ENCODE data around the gene BMPER.

Gene BMPER

DNA sequence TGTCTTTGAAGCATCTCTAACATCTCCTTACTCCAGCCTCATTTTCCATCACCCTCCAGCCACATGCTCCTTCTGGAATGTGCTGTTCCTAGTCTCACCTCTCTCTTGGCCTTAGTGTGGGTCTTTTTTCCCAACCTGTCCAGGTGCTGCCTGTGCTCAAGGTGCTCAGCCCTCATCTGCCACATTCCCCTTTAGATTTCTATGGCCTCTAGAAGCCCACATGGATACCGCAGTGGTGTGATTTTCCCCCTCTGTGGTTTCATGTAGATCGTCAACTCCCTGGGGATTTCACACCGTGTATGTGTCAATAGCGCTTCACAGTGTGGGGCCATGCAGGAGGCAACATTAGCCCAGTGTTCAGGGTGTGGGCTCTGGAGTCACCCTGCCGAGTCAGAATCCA, 32.5 kb downstream of the BMPER start:
- Histone ChIP-seq H3K9ac (ENCODE audit: low read depth in 1 of 2, low read length in 2 of 2) (no peak overlapping the region), H3K36me3 (ENCODE audit: control insufficient read depth in 1 of 2, insufficient read depth in 2 of 2, low read length in 2 of 2) (no peaks in the 10 kb centered on the region), H3K4me3 (ENCODE audit: low read depth in 1 of 2, low read length in 2 of 2) (no peak overlapping the region), H3K27me3 (ENCODE audit: control insufficient read depth in 1 of 2, insufficient read depth in 2 of 2, low read length in 2 of 2) (no peaks in the 10 kb centered on the region), H3K4me1 (ENCODE audit: control insufficient read depth in 1 of 2, insufficient read depth in 2 of 2, low read length in 2 of 2) (no peaks in the 10 kb centered on the region), H3K27ac (ENCODE audit: low read depth, low read length) (no peak overlapping the region), H3K9me3 (ENCODE audit: control insufficient read depth in 1 of 2, low read length in 2 of 2) (no peaks in the 10 kb centered on the region)

DNA sequence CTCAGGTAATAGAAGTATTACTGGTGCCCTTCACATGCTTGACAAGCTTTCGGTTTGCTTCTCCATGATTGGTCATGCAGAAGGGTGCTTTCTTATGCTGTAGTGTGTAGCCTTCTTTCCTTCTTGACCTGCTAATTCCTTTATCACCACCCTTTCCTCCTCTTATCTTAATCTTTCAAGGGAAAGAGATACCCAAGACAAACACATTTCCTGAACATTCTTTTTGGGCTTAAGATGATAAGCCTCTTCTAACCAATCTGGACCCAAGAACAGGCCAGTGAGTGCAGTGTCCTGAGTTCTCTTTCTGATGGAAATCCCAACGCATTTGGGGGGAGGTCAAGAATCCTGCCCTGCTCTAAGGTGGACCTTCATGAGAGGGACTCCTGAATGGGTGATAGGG, 33.8 kb downstream of the BMPER start:
- Histone ChIP-seq H3K4me3 (ENCODE audit: low read depth in 1 of 2, low read length in 2 of 2) (no peak overlapping the region), H3K4me1 (ENCODE audit: control insufficient read depth in 1 of 2, insufficient read depth in 2 of 2, low read length in 2 of 2) (no peaks in the 10 kb centered on the region)

DNA sequence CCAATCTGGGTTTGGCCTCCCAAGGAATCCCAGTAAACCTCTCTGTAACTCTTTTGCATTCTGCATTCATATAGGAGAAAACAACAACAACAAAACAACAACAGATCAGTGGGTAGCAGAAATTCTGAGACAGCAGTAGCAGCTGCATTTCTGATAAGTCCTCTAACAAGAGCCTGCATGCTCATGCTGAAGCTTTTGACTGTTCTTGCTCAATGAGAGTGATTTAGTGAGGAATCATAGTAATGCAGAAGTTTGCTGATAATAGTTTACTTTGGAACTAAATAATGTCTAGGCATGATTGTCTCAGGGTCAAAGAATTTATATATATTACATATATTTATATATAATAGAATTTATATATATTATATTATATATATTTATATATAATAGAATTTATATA, 35.2 kb downstream of the BMPER start:
- Histone ChIP-seq H3K4me3 (ENCODE audit: low read depth in 1 of 2, low read length in 2 of 2) (no peak overlapping the region), H3K4me1 (ENCODE audit: control insufficient read depth in 1 of 2, insufficient read depth in 2 of 2, low read length in 2 of 2) (no peaks in the 10 kb centered on the region), H3K9ac (ENCODE audit: low read depth in 1 of 2, low read length in 2 of 2) (no peak overlapping the region), H3K9me3 (ENCODE audit: control insufficient read depth in 1 of 2, low read length in 2 of 2) (no peaks in the 10 kb centered on the region), H3K27me3 (ENCODE audit: control insufficient read depth in 1 of 2, insufficient read depth in 2 of 2, low read length in 2 of 2) (no peaks in the 10 kb centered on the region), H3K36me3 (ENCODE audit: control insufficient read depth in 1 of 2, insufficient read depth in 2 of 2, low read length in 2 of 2) (no peaks in the 10 kb centered on the region), H3K27ac (ENCODE audit: low read depth, low read length) (no peak overlapping the region)

More for the DNA sequence above, 33.8 kb downstream of the BMPER start:
- Histone ChIP-seq H3K27ac (ENCODE audit: low read depth, low read length) (no peak overlapping the region), H3K36me3 (ENCODE audit: control insufficient read depth in 1 of 2, insufficient read depth in 2 of 2, low read length in 2 of 2) (no peaks in the 10 kb centered on the region), H3K9me3 (ENCODE audit: control insufficient read depth in 1 of 2, low read length in 2 of 2) (no peaks in the 10 kb centered on the region), H3K27me3 (ENCODE audit: control insufficient read depth in 1 of 2, insufficient read depth in 2 of 2, low read length in 2 of 2) (no peaks in the 10 kb centered on the region), H3K9ac (ENCODE audit: low read depth in 1 of 2, low read length in 2 of 2) (no peak overlapping the region)

GRCh38 chr7:33941418-33941817, 36.1 kb downstream of the BMPER start:
- H3K9ac ChIP-seq (ENCODE audit: low read depth in 1 of 2, low read length in 2 of 2), result no peak overlapping the region
- no peak overlapping the region for H3K27ac ChIP-seq (ENCODE audit: low read depth, low read length)
- no peak overlapping the region for H3K4me3 ChIP-seq (ENCODE audit: low read depth in 1 of 2, low read length in 2 of 2)
- no peaks in the 10 kb centered on the region for H3K4me1 ChIP-seq (ENCODE audit: control insufficient read depth in 1 of 2, insufficient read depth in 2 of 2, low read length in 2 of 2)
- no peaks in the 10 kb centered on the region for H3K36me3 ChIP-seq (ENCODE audit: control insufficient read depth in 1 of 2, insufficient read depth in 2 of 2, low read length in 2 of 2)
- H3K27me3 ChIP-seq (ENCODE audit: control insufficient read depth in 1 of 2, insufficient read depth in 2 of 2, low read length in 2 of 2), result no peaks in the 10 kb centered on the region
- H3K9me3 ChIP-seq (ENCODE audit: control insufficient read depth in 1 of 2, low read length in 2 of 2), result no peaks in the 10 kb centered on the region

GRCh38 chr7:33946094-33946699, 40.9 kb downstream of the BMPER start:
- Histone ChIP-seq H3K9me3 (ENCODE audit: control insufficient read depth in 1 of 2, low read length in 2 of 2) (no peaks in the 10 kb centered on the region), H3K4me1 (ENCODE audit: control insufficient read depth in 1 of 2, insufficient read depth in 2 of 2, low read length in 2 of 2) (peaks cover 0 to 4% of the 10 kb centered on the region in 2 donors), H3K27me3 (ENCODE audit: control insufficient read depth in 1 of 2, insufficient read depth in 2 of 2, low read length in 2 of 2) (no peaks in the 10 kb centered on the region), H3K36me3 (ENCODE audit: control insufficient read depth in 1 of 2, insufficient read depth in 2 of 2, low read length in 2 of 2) (no peaks in the 10 kb centered on the region), H3K27ac (ENCODE audit: low read depth, low read length) (no peak overlapping the region), H3K4me3 (ENCODE audit: low read depth in 1 of 2, low read length in 2 of 2) (no peak overlapping the region), H3K9ac (ENCODE audit: low read depth in 1 of 2, low read length in 2 of 2) (no peak overlapping the region)

- H3K27ac ChIP-seq (ENCODE audit: low read depth, low read length), result no peak overlapping the region
- no peak overlapping the region for H3K9ac ChIP-seq (ENCODE audit: low read depth in 1 of 2, low read length in 2 of 2)
- no peaks in the 10 kb centered on the region for H3K27me3 ChIP-seq (ENCODE audit: control insufficient read depth in 1 of 2, insufficient read depth in 2 of 2, low read length in 2 of 2)
- no peak overlapping the region for H3K4me3 ChIP-seq (ENCODE audit: low read depth in 1 of 2, low read length in 2 of 2)
- H3K36me3 ChIP-seq (ENCODE audit: control insufficient read depth in 1 of 2, insufficient read depth in 2 of 2, low read length in 2 of 2), result no peaks in the 10 kb centered on the region
- no peaks in the 10 kb centered on the region for H3K9me3 ChIP-seq (ENCODE audit: control insufficient read depth in 1 of 2, low read length in 2 of 2)
- H3K4me1 ChIP-seq (ENCODE audit: control insufficient read depth in 1 of 2, insufficient read depth in 2 of 2, low read length in 2 of 2), result peaks cover 0 to 4% of the 10 kb centered on the region in 2 donors
Observed at GRCh38 chr7:33950047-33950714, 44.8 kb downstream of the BMPER start.

GRCh38 chr7:33952824-33953223, 47.5 kb downstream of the BMPER start:
- Histone ChIP-seq H3K27ac (ENCODE audit: low read depth, low read length) (no peak overlapping the region), H3K4me3 (ENCODE audit: low read depth in 1 of 2, low read length in 2 of 2) (no peak overlapping the region), H3K4me1 (ENCODE audit: control insufficient read depth in 1 of 2, insufficient read depth in 2 of 2, low read length in 2 of 2) (no peaks in the 10 kb centered on the region), H3K27me3 (ENCODE audit: control insufficient read depth in 1 of 2, insufficient read depth in 2 of 2, low read length in 2 of 2) (no peaks in the 10 kb centered on the region), H3K9ac (ENCODE audit: low read depth in 1 of 2, low read length in 2 of 2) (no peak overlapping the region), H3K9me3 (ENCODE audit: control insufficient read depth in 1 of 2, low read length in 2 of 2) (no peaks in the 10 kb centered on the region), H3K36me3 (ENCODE audit: control insufficient read depth in 1 of 2, insufficient read depth in 2 of 2, low read length in 2 of 2) (no peaks in the 10 kb centered on the region)

DNA sequence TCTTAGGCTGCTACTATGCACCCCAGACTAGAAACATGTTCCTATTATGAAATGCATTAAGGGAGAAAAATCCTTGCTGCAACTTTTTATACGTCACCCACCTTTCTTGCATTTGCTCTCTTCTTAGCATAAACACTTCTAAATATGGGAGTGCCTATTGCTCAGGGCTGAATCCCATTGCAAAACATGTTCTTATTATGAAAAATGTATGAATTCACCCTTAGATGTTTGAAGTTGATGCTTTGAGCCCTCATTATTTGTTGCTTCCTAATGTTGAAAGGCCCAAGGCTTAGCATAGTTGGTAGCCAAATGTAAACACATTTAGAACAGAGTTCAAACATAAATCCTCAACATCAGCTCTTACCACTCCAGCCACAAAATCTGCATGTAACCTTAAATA, 52.8 kb downstream of the BMPER start:
- H3K27me3 ChIP-seq (ENCODE audit: control insufficient read depth in 1 of 2, insufficient read depth in 2 of 2, low read length in 2 of 2), result no peaks in the 10 kb centered on the region
- no peaks in the 10 kb centered on the region for H3K4me1 ChIP-seq (ENCODE audit: control insufficient read depth in 1 of 2, insufficient read depth in 2 of 2, low read length in 2 of 2)
- no peaks in the 10 kb centered on the region for H3K36me3 ChIP-seq (ENCODE audit: control insufficient read depth in 1 of 2, insufficient read depth in 2 of 2, low read length in 2 of 2)
- no peaks in the 10 kb centered on the region for H3K9me3 ChIP-seq (ENCODE audit: control insufficient read depth in 1 of 2, low read length in 2 of 2)
- H3K9ac ChIP-seq (ENCODE audit: low read depth in 1 of 2, low read length in 2 of 2), result no peak overlapping the region
- H3K4me3 ChIP-seq (ENCODE audit: low read depth in 1 of 2, low read length in 2 of 2), result no peak overlapping the region
- no peak overlapping the region for H3K27ac ChIP-seq (ENCODE audit: low read depth, low read length)

GRCh38 chr7:33959676-33960075, 54.3 kb downstream of the BMPER start:
- Histone ChIP-seq H3K27ac (ENCODE audit: low read depth, low read length) (no peak overlapping the region), H3K27me3 (ENCODE audit: control insufficient read depth in 1 of 2, insufficient read depth in 2 of 2, low read length in 2 of 2) (no peaks in the 10 kb centered on the region), H3K9ac (ENCODE audit: low read depth in 1 of 2, low read length in 2 of 2) (no peak overlapping the region), H3K4me1 (ENCODE audit: control insufficient read depth in 1 of 2, insufficient read depth in 2 of 2, low read length in 2 of 2) (no peaks in the 10 kb centered on the region), H3K36me3 (ENCODE audit: control insufficient read depth in 1 of 2, insufficient read depth in 2 of 2, low read length in 2 of 2) (no peaks in the 10 kb centered on the region), H3K9me3 (ENCODE audit: control insufficient read depth in 1 of 2, low read length in 2 of 2) (no peaks in the 10 kb centered on the region), H3K4me3 (ENCODE audit: low read depth in 1 of 2, low read length in 2 of 2) (no peak overlapping the region)

DNA sequence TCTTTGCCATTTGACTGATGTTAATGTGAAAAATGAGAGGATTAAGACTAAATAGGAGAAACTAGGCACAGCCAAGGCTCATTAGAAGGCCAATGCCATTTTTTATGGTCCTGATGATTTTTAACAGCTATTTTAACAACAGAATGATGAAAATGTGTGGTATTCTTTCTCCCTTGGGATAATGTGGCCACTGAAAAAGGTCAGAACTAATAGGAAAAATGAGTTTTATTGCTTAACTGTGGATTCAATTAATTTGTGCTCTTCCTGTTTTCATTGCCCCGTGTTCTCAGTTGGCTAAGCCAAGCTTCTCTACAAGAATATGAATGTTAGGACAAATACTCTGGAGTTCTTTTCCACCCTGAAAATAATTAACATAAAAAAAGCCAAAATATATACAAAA, 56.6 kb downstream of the BMPER start:
- Histone ChIP-seq H3K4me3 (ENCODE audit: low read depth in 1 of 2, low read length in 2 of 2) (no peak overlapping the region), H3K27ac (ENCODE audit: low read depth, low read length) (no peak overlapping the region), H3K4me1 (ENCODE audit: control insufficient read depth in 1 of 2, insufficient read depth in 2 of 2, low read length in 2 of 2) (no peaks in the 10 kb centered on the region), H3K36me3 (ENCODE audit: control insufficient read depth in 1 of 2, insufficient read depth in 2 of 2, low read length in 2 of 2) (no peaks in the 10 kb centered on the region), H3K9ac (ENCODE audit: low read depth in 1 of 2, low read length in 2 of 2) (no peak overlapping the region), H3K9me3 (ENCODE audit: control insufficient read depth in 1 of 2, low read length in 2 of 2) (no peaks in the 10 kb centered on the region), H3K27me3 (ENCODE audit: control insufficient read depth in 1 of 2, insufficient read depth in 2 of 2, low read length in 2 of 2) (no peaks in the 10 kb centered on the region)

Measured in duodenal mucosa (tissue), 2 donors.